Frontal cortex (tissue), 4 donors: ENCODE measurements around the gene EAPP. TPM values are rescaled to one million over a fixed set of nuclear protein-coding genes. Genes with fewer than 3 reads are reported as not detected.
"Not testable (repeated sequence)": the region's sequence is repeated elsewhere in the genome, so short reads cannot be mapped to it uniquely, and the experiment has no call there.

Experiments used
- DNase-seq, 2 donors: peaks; one replicate each; pipeline ENCODE4 v3.0.0; 2012; ENCODE audit warnings: low spot score in 2 of 2
- FAIRE-seq: peaks from 2 replicates; lab custom pipeline; 2012; peaks lifted over from hg19 to GRCh38; lab: Jason Lieb, UNC
- small RNA-seq: library from RNA; depleted of rRNA; stranded (forward); fragments of <200 nt; gene quantifications from one replicate; pipeline ENCODE3, GENCODE V24; 2014
- total RNA-seq: library from RNA; depleted of rRNA; stranded (reverse); fragments of >200 nt; gene quantifications from one replicate; pipeline ENCODE4 v1.2.3, GENCODE V29; 2014
- donor health status: control.
- donor health status: control.
- donor health status: control.

EAPP gene
- total RNA-seq, 1 donor from 2014 or later, result 78.3 TPM

DNA sequence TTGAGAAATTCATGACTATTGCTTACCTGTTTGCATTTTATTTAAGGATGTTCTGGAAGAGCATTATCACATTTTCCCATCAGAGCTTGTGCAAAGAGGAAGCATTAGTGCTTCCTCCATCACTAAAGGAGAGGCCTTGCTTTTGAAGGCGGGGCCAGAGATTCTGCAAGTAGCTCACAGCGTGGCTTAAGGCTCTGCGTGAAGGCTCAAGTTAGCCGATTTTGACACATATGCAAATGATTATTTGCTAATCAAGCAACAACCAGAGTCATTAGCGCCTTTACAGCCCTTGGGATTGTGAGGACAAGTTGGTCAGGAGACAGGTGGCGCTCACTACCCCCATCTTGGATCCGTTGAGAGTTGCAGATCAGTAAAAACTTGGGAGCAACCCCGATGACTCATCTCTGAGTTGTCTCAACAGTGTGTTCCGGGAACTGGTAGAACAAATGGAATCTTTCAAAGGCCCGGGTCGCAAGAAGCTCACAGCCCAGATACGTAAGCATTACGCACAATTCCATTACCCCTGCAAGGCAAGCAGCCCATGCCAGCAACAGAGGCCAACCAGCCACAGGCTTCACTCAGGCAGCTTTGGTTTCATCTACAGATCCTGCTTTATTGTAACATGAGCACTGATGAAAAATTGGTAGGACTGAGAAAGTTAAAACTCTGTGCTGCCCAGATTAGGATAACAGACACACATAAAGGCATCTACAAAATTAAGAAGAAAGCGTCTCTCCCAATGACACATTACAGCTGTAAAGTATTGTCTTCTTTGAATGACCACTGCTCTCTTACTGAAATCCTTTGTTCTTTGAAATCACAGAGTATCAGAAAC lies 42.6 kb downstream of the EAPP start:
- FAIRE-seq (no peak), DNase-seq (peak; percentile 28 to 64)

DNA sequence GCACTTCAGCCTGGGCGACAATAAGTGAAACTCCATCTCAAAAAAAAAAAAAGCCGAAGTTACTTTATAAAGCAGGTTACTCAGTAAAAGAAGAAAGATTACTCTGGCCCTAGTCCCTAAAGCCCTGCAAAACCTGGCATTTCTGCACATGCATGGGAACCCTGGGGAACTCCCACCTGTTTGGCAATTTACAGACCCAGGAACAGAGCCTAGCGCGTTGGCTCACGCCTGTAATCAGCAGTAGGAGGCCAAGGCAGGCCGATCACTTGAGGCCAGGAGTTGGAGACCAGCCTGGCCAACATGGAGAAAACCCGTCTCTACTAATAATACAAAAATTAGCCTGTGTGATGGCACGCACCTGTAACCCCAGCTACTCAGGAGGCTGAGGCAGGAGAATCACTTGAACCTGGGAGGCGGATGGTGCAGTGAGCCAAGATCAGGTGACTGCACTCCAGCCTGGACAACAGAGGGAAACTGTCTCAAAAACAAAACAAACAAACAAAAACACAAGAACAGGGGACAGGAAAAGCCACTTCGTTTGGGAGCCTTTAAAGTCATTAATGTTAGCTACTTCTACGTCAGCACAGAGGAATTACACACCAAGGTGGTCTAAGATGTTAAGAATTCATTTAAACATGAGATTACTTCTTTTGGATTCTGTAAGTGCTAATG lies 43.4 kb downstream of the EAPP start:
- FAIRE-seq (no peak), DNase-seq (no peak)

DNA sequence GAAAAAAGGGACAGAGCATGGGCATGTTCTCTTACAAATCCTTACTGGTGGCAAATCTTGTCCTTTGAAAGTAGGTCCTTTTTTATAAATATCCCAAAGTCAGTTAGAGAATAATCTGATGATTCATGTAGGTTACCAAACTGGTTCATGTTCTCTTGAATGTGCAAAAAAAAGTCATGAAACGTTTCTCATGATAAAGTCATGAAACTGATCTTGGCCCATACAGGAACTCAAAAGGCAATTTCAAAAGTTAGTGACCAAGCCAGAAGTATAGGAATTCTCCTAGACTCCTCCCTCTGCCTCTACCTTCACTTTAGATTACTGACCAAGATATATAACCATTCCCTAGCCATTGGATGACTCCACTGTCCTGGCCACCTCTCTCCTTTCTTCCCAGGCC lies 50.2 kb downstream of the EAPP start:
- FAIRE-seq (no peak), DNase-seq (no peak)

DNA sequence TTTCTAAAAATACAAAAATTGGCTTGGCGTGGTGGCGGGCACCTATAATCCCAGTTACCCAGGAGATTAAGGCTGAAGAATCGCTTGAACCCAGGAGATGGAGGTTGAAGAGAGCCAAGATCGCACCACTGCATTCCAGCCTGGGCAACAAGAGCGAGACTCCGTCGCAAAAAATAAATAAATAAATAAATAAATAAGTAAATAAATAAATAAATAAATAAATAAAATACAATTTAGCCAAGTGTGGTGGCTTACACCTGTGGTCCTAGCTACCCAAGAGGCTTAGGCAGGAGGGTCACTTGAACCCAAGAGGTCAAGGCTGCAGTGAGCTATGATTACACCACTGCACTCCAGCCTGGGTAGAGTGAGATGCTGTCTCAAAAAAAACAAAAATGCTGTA lies 51.0 kb downstream of the EAPP start:
- DNase-seq (no peak), FAIRE-seq (no peak)

DNA sequence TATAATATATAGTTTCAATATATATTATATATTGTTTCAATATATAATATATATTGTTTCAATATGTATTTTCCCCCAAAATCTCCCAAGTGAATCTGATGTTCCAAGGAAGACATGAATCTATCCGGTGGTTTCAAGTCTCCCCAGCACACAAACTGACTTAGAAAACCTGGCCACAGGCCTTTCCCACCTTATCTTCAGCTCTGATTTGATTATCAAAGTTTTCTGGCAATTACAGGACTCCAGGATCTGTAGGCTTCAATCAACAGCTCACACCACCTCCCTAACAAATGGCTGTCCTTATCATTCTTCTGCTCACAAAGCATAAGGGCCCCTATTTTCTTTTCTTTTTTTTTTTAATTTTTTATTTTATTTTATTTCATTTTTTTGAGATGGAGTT lies 54.8 kb downstream of the EAPP start:
- DNase-seq (no peak), FAIRE-seq (no peak)

DNA sequence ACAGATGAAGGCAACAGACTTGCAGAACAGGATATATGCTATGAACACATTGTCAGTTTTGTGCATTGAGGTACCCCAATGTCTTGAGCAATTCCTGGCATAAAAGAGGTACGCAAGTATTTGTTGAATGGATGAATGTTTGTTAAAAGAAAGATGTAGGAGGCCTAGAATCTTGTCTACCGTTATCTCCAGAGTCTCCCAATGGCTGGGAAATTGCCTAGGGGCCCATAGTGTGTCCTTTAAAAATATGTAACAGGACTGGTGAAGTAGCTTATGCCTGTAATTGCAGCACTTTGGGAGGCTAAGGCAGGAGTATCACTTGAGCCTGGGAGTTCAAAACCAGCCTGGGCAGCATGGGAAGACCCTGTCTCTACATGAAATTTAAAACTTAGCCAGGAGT lies 57.0 kb downstream of the EAPP start:
- no peak for DNase-seq
- no peak for FAIRE-seq

DNA sequence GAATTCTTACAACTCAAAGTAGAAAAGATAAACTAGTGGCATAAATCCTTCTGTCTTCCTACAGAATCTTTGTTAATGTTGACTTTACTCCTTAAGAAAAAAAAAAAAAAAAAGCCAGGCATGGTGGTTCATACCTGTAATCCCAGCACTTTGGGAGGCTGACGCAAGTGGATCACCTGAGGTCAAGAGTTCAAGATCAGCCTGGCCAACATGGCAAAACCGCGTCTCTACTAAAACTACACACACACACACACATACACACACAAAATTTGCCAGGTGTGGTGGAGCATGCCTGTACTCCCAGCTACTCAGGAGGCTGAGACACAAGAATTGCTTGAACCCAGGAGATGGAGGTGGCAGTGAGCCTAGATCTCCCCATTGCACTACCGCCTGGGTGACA lies 59.8 kb downstream of the EAPP start:
- FAIRE-seq, result no peak
- no peak for DNase-seq

DNA sequence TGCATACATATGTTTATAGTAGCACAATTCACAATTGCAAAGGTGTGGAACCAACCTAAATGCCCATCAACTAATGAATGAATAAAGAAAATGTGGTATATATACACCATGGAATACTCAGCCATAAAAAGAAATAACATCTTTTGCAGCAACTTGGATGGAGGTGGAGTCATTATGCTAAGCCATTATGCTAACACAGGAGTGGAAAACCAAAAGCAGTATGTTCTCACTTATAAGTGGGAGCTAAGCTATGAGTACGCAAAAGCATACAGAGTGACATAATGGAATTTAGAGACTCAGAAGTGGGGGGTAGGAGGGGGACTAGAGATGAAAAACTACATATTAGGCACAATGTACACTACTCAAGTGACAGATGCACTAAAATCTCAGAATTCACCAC lies 61.2 kb downstream of the EAPP start:
- FAIRE-seq, result no peak
- DNase-seq, result no peak

DNA sequence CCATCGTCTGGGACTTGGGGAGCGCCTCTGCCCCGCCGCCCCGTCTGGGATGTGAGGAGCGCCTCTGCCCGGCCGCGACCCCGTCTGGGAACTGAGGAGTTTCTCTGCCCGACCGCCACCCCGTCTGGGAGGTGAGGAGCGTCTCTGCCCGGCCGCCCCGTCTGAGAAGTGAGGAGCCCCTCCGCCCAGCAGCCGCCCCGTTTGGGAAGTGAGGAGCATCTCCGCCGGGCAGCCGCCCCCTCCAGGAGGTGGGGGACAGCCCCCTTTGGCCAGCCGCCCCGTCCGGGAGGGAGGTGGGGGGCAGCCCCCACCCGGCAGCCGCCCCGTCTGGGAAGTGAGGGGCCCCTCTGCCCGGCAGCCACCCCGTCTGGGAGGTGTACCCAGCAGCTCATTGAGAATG lies 63.5 kb downstream of the EAPP start:
- FAIRE-seq, result not testable (repeated sequence)

DNA sequence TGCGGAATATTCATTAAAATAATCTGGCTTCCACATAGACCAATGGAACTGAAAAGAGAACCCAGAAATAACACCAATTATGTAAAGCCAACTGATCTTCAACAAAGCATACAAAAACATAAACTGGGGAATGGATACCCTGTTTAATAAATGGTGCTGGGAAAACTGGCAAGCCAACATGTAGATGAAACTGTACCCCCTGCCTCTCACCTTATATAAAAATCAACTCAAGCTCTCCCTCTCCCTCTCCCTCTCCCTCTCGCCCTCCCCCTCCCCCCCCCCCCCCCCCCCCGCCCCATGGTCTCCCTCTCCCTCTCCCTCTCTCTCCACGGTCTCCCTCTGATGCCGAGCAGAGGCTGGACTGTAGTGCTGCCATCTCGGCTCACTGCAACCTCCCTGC lies 64.3 kb downstream of the EAPP start:
- DNase-seq, result no peak
- no peak for FAIRE-seq

More for the DNA sequence above, 63.5 kb downstream of the EAPP start:
- not testable (repeated sequence) for DNase-seq

DNA sequence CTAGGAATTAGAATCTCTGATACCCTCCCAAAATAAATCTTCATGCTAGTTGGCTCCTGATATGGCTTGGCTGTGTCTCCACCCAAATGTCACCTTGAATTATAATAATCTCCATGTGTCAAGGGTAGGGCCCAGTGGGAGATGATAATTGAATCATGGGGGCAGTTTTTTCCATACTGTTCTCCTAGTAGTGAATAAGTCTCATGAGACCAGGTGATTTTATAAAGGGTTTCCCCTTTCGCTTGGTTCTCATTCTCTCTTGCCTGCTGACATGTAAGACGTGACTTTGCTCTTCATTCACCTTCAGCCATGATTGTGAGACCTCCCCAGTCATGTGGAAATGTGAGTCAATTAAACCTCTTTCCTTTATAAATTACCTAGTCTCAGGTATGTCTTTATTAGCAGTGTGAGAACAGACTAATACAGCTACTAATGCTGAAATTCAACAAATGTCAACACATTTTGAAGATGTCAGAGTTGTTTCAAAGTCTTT lies 65.3 kb downstream of the EAPP start:
- FAIRE-seq, result no peak

DNA sequence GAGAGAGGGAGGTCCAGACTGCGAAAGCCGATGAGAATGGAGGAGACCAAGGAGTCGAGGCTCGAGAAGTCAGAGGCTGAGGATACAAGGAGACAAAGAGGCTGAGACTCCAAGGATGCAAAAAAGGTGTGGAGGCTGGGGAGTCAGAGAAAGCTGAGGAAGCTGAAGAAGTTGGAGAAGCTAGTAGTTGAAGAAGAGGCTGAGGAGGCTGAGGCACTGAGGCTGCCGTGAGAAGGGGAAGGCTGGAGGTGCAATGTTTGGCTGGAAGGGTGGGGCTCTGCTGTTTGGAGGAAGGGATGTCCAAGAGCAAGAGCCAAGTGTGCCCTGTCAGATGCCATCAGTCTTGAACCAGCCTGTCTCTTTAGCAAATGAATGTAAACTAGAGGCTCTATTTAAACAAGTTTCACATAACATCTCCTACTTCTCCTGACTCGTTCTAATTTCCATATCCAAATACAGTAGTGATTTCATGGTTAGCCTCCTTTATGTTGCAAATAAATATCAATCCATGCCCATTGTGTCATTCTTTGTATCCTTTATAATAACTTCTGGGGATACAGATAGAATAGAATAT lies 66.7 kb downstream of the EAPP start:
- FAIRE-seq (no peak), DNase-seq (no peak)

More for the DNA sequence above, 65.3 kb downstream of the EAPP start:
- no peak for DNase-seq

DNA sequence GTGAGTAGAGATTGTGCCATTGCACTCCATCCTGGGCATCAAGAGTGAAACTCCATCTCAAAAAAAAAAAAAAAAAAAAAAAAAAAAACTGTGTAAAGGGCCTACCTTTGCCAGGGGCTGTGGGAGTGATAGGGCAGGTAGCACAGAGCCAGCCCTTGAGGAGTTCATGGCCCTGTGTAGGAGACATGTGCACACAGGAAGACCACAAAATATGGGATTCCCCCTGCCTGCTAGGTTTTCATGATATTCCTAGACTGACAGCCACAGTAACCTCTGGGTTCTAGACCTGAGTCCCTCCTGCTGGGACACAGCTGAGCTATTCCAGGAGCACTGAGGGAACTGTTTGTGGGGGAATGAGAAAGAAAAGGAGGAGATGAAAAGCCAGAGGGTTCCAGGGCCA lies 69.2 kb downstream of the EAPP start:
- FAIRE-seq (no peak), DNase-seq (no peak)

DNA sequence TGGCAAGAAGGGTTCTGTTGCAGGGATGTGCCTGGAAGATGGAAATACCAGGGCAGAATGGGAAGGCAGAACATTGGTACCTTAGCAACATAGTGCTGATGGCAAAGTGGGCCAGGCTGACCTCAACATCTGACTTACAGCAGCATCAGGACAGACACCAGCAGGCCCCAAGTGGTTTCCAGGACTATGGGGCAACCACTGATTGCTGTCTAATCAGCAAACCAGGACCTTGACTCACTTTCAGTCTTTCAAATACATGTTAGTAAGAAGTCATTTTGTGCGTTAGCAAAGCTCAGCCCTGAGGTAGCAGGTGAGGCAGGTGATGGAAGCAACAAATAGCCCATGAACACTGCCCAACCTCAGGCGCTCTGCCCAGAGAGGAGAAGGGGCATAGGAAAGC lies 72.8 kb downstream of the EAPP start:
- no peak for FAIRE-seq
- DNase-seq, result no peak

Small RNA genes lying within 50 kb of the gene (small RNA-seq; reads per million reads assigned to genes)
- not detected for gene RNU1-27P
- not detected for gene RNU1-28P

Other genes with a start within 250 kb of the EAPP start
- 17.1 TPM for gene SPTSSA, start 77.5 kb downstream of the EAPP start, total RNA-seq
- 104 TPM for gene SNX6, start 90.4 kb upstream of the EAPP start, total RNA-seq
- gene CFL2, start 174.9 kb upstream of the EAPP start, total RNA-seq, result 43.2 TPM